H1 (cell line): ENCODE data around the gene HAGH. TPM values are rescaled to one million over a fixed set of nuclear protein-coding genes. Genes with fewer than 3 reads are reported as not detected.

Experiments
- CTCF ChIA-PET: fragments of 300-600 bp; sonication (Branson Sonifier 250); formaldehyde crosslinking; loops from one replicate; lab custom pipeline; 2021; ENCODE audit not compliant: partially characterized antibody; lab: Charles Lee
- POLR2A ChIA-PET: fragments of 300-600 bp; sonication (Branson Sonifier 250); formaldehyde crosslinking; loops from one replicate; lab custom pipeline; 2021; ENCODE audit warnings: inconsistent platforms; ENCODE audit not compliant: partially characterized antibody; lab: Charles Lee
- DNase-seq, 2 experiments: peaks; one replicate each; pipeline versions ENCODE4 v3.0.0 to v3.0.0-alpha.2; 2010 to 2022; ENCODE audit warnings: low spot score in 2 of 2, low read depth in 1 of 2, mixed read lengths in 1 of 2
- FAIRE-seq: peaks from 2 replicates; lab custom pipeline; 2011; peaks lifted over from hg19 to GRCh38; lab: Jason Lieb, UNC
- H2AFZ ChIP-seq: 2 replicates; pipeline ENCODE4 v1.8.1; 2012; ENCODE audit warnings: low read length, inconsistent platforms
- H2AK5ac ChIP-seq: 2 replicates; pipeline ENCODE4 v1.6.1; 2013; ENCODE audit warnings: low read depth, low read length
- H2BK120ac ChIP-seq: replicated peaks from 2 replicates; pipeline ENCODE3; 2013; ENCODE audit warnings: low read depth, low read length, inconsistent platforms
- H2BK12ac ChIP-seq: 2 replicates; pipeline ENCODE4 v1.6.1; 2013; ENCODE audit warnings: low read depth, low read length
- H2BK15ac ChIP-seq: 2 replicates; pipeline ENCODE4 v1.6.1; 2013; ENCODE audit warnings: low read length
- H2BK20ac ChIP-seq: 2 replicates; pipeline ENCODE4 v1.6.1; 2013; ENCODE audit warnings: low read length
- H2BK5ac ChIP-seq: 2 replicates; pipeline ENCODE4 v1.6.1; 2013; ENCODE audit warnings: low read depth, low read length
- H3K14ac ChIP-seq: 2 replicates; pipeline ENCODE4 v1.6.1; 2013; ENCODE audit warnings: inconsistent platforms; ENCODE audit not compliant: insufficient read length
- H3K18ac ChIP-seq: 2 replicates; pipeline ENCODE4 v1.6.1; 2013; ENCODE audit warnings: low read length; ENCODE audit errors: extremely low read depth
- H3K23ac ChIP-seq: 2 replicates; pipeline ENCODE4 v1.6.1; 2013; ENCODE audit warnings: inconsistent platforms; ENCODE audit not compliant: insufficient read length
- H3K23me2 ChIP-seq: 2 replicates; pipeline ENCODE4 v1.6.1; 2013; ENCODE audit warnings: low read depth, low read length
- H3K27ac ChIP-seq: 2 replicates; pipeline ENCODE4 v1.6.1; 2011; ENCODE audit warnings: low read depth, low read length, inconsistent platforms
- H3K27me3 ChIP-seq, 4 experiments: replicated peaks in 1 of 4; 1 replicate in 1 of 4; 2 replicates in 3 of 4; pipeline versions ENCODE4 v1.6.1 to v1.8.1; 2011 to 2013; ENCODE audit warnings: low read length in 3 of 4, mild to moderate bottlenecking in 3 of 4, inconsistent platforms in 2 of 4, mixed read lengths in 2 of 4, moderate library complexity in 1 of 4; ENCODE audit not compliant: control insufficient read depth in 3 of 4, insufficient read depth in 3 of 4; ENCODE audit errors: extremely low read depth in 1 of 4
- H3K36me3 ChIP-seq, 4 experiments: 2 replicates each; pipeline versions ENCODE4 v1.6.1 to v1.8.1; 2011 to 2013; ENCODE audit warnings: mild to moderate bottlenecking in 4 of 4, low read length in 3 of 4, moderate library complexity in 2 of 4, control low read depth in 1 of 4, inconsistent platforms in 1 of 4; ENCODE audit not compliant: insufficient read depth in 4 of 4, control insufficient read depth in 2 of 4
- H3K4ac ChIP-seq: replicated peaks from 2 replicates; pipeline ENCODE3; 2013; ENCODE audit warnings: low read length, low read depth, mixed read lengths, inconsistent platforms; ENCODE audit not compliant: insufficient read length
- H3K4me1 ChIP-seq, 4 experiments: replicated peaks in 1 of 4; 1 replicate in 1 of 4; 2 replicates in 3 of 4; pipeline versions ENCODE4 v1.6.1 to v1.8.1; 2011 to 2013; ENCODE audit warnings: low read length in 3 of 4, inconsistent platforms in 2 of 4, mixed read lengths in 1 of 4; ENCODE audit not compliant: insufficient read depth in 4 of 4, control insufficient read depth in 3 of 4
- H3K4me2 ChIP-seq, 2 experiments: 2 replicates each; pipeline versions ENCODE4 v1.6.1 to v1.8.1; 2011 to 2013; ENCODE audit warnings: low read depth in 2 of 2, low read length in 2 of 2, control low read depth in 1 of 2, inconsistent platforms in 1 of 2, mild to moderate bottlenecking in 1 of 2; ENCODE audit not compliant: insufficient read depth in 1 of 2
- H3K4me3 ChIP-seq, 4 experiments: fragments of 200-600, 300-600 bp in 1 of 4; sonication (generic), shearing (Covaris generic), sonication (Bioruptor Twin) in 1 of 4; 2 replicates each; pipeline versions ENCODE4 v1.5.1 to v1.8.1; 2011 to 2016; ENCODE audit warnings: low read length in 4 of 4, low read depth in 3 of 4, control low read depth in 2 of 4, inconsistent platforms in 2 of 4, mild to moderate bottlenecking in 2 of 4, mixed read lengths in 1 of 4, moderate library complexity in 1 of 4; ENCODE audit not compliant: insufficient read depth in 2 of 4; ENCODE audit errors: extremely low read depth in 1 of 4
- H3K56ac ChIP-seq: replicated peaks from 2 replicates; pipeline ENCODE3; 2013; ENCODE audit warnings: low read depth, mild to moderate bottlenecking, mixed read lengths, low read length, inconsistent platforms; ENCODE audit not compliant: insufficient read length
- H3K79me1 ChIP-seq: 2 replicates; pipeline ENCODE4 v1.6.1; 2013; ENCODE audit warnings: low read depth, low read length, control low read depth
- H3K79me2 ChIP-seq, 2 experiments: 2 replicates each; pipeline versions ENCODE4 v1.6.1 to v1.8.1; 2012 to 2013; ENCODE audit warnings: low read length in 2 of 2, mild to moderate bottlenecking in 2 of 2, inconsistent platforms in 1 of 2; ENCODE audit not compliant: insufficient read depth in 2 of 2, control insufficient read depth in 1 of 2
- H3K9ac ChIP-seq, 4 experiments: replicated peaks in 1 of 4; 1 replicate in 1 of 4; 2 replicates in 3 of 4; pipeline versions ENCODE4 v1.6.1 to v1.8.1; 2011 to 2013; ENCODE audit warnings: low read depth in 3 of 4, low read length in 3 of 4, control low read depth in 2 of 4, mild to moderate bottlenecking in 2 of 4, moderate library complexity in 2 of 4, inconsistent platforms in 1 of 4; ENCODE audit errors: extremely low read depth in 1 of 4
- H3K9me3 ChIP-seq, 2 experiments: 2 replicates each; pipeline versions ENCODE4 v1.6.1 to v1.8.1; 2012 to 2013; ENCODE audit warnings: mild to moderate bottlenecking in 2 of 2, moderate library complexity in 2 of 2, control low read depth in 1 of 2, inconsistent platforms in 1 of 2, low read depth in 1 of 2, low read length in 1 of 2, mixed read lengths in 1 of 2; ENCODE audit not compliant: insufficient read depth in 2 of 2
- H4K20me1 ChIP-seq, 2 experiments: replicated peaks in 1 of 2; 2 replicates each; pipeline versions ENCODE3 to v1.8.1; 2011 to 2013; ENCODE audit warnings: inconsistent platforms in 2 of 2, low read length in 2 of 2, mild to moderate bottlenecking in 1 of 2; ENCODE audit not compliant: insufficient read depth in 2 of 2, control insufficient read depth in 1 of 2
- H4K5ac ChIP-seq: 2 replicates; pipeline ENCODE4 v1.6.1; 2013; ENCODE audit warnings: low read length, low read depth, mixed read lengths, inconsistent platforms; ENCODE audit not compliant: insufficient read length
- H4K8ac ChIP-seq: 2 replicates; pipeline ENCODE4 v1.8.0; 2013; ENCODE audit warnings: mild to moderate bottlenecking, moderate library complexity, low read length, inconsistent platforms; ENCODE audit not compliant: insufficient read depth; ENCODE audit errors: extremely low read depth
- H4K91ac ChIP-seq: replicated peaks from 2 replicates; pipeline ENCODE3; 2013; ENCODE audit warnings: low read length, mixed read lengths, inconsistent platforms; ENCODE audit not compliant: insufficient read length
- BCL11A ChIP-seq, 2 experiments: IDR thresholded peaks; one replicate each; pipeline ENCODE4 v1.6.1; 2011; ENCODE audit warnings: low read depth in 2 of 2, low read length in 2 of 2, mild to moderate bottlenecking in 2 of 2
- CTCF ChIP-seq, 3 experiments: IDR thresholded peaks; 1 replicate in 2 of 3; 2 replicates in 1 of 3; pipeline versions ENCODE4 v1.5.1 to v1.6.1; 2011; ENCODE audit warnings: low read length in 3 of 3, mild to moderate bottlenecking in 3 of 3, inconsistent platforms in 2 of 3, low read depth in 1 of 3, moderate library complexity in 1 of 3; ENCODE audit not compliant: insufficient read depth in 1 of 3; ENCODE audit errors: control extremely low read depth in 1 of 3
- E2F6 ChIP-seq: IDR thresholded peaks from 2 replicates; pipeline ENCODE4 v1.6.1; 2012; ENCODE audit warnings: inconsistent platforms
- JUN ChIP-seq: IDR thresholded peaks from 2 replicates; pipeline ENCODE4 v1.6.1; 2011; ENCODE audit warnings: low read depth, mild to moderate bottlenecking, improper control_type of control experiment, low read length
- MAX ChIP-seq: IDR thresholded peaks from 2 replicates; pipeline ENCODE4 v1.6.1; 2012; ENCODE audit warnings: inconsistent platforms
- POLR2A ChIP-seq, 2 experiments: IDR thresholded peaks; 1 replicate in 1 of 2; 2 replicates in 1 of 2; pipeline ENCODE4 v1.6.1; 2011; ENCODE audit warnings: low read depth in 2 of 2, low read length in 2 of 2, mild to moderate bottlenecking in 2 of 2; ENCODE audit errors: control extremely low read depth in 1 of 2
- RAD21 ChIP-seq, 2 experiments: IDR thresholded peaks in 1 of 2; conservative IDR thresholded peaks in 1 of 2; 2 replicates each; pipeline ENCODE4 v1.6.1; 2011; ENCODE audit warnings: low read depth in 2 of 2, low read length in 2 of 2, improper control_type of control experiment in 1 of 2, inconsistent platforms in 1 of 2, mild to moderate bottlenecking in 1 of 2, moderate library complexity in 1 of 2
- SRF ChIP-seq: IDR thresholded peaks from 2 replicates; pipeline ENCODE4 v1.6.1; 2011; ENCODE audit warnings: mild to moderate bottlenecking, low read depth, low read length, moderate library complexity
- TAF1 ChIP-seq: IDR thresholded peaks from 2 replicates; pipeline ENCODE4 v1.6.1; 2011; ENCODE audit warnings: mild to moderate bottlenecking, low read depth, low read length
- WGBS, 2 experiments: shearing (Covaris generic) in 1 of 2; methylation state at CpG; one replicate each; pipeline versions ENCODE4 v1.1.6 to v1.1.7; 2013 to 2015; ENCODE audit warnings: low lambda C conversion rate in 2 of 2, mixed read lengths in 2 of 2, inconsistent platforms in 1 of 2, low coverage in 1 of 2, missing lambda C conversion rate in 1 of 2; ENCODE audit not compliant: insufficient replicate concordance in 2 of 2, insufficient coverage in 1 of 2, insufficient read length in 1 of 2; ENCODE audit errors: extremely low coverage in 1 of 2, missing lambda C conversion rate in 1 of 2; 5-methylcytosine and 5-hydroxymethylcytosine counted together
- polyA plus RNA-seq, 7 experiments: library from polyadenylated mRNA; depleted of rRNA in 3 of 7; stranded (reverse) in 5 of 7; unstranded in 2 of 7; fragments of >200 nt in 5 of 7; fragments of 200-250 nt in 2 of 7; gene quantifications; 1 replicate in 5 of 7; 2 replicates in 1 of 7; 4 replicates in 1 of 7; pipeline versions ENCODE4 v1.2.1 to v1.2.3, GENCODE V29; 2011 to 2013; ENCODE audit warnings: missing spikeins in 2 of 7, mixed read lengths in 2 of 7
- total RNA-seq: library from RNA; stranded (reverse); fragmentation: NEBNext Ultra II Directional; extraction: Animal tissue kit (Norgen Biotek cat#: 25700); gene quantifications from 2 replicates; pipeline ENCODE4 v1.2.1, GENCODE V29; 2021

HAGH gene
- total and polyA plus RNA-seq, 2 of the 8 experiments (the other 6 are each of a cell fraction or from before 2014, with no cell fraction given), result 28.7 to 40.6 TPM

- Histone ChIP-seq H2BK5ac (no peak overlapping the region), H3K79me2 (no peaks in the 10 kb centered on the region), H3K23me2 (no peaks in the 10 kb centered on the region), H3K4me2 (no peak overlapping the region), H2BK12ac (no peak overlapping the region), H3K56ac (no peak overlapping the region), H3K27ac (no peak overlapping the region), H3K4me3 (no peak overlapping the region), H3K14ac (no peak overlapping the region), H3K9ac (no peak overlapping the region), H3K4ac (no peak overlapping the region), H4K20me1 (peaks cover 0 to 2% of the 10 kb centered on the region in 2 experiments), H2AK5ac (no peak overlapping the region), H3K36me3 (no peaks in the 10 kb centered on the region; a peak in 1 of 8 replicates), H4K8ac (no peak overlapping the region; the same call in 1 of the 2 replicates), H2AFZ (no peak overlapping the region), H2BK120ac (no peak overlapping the region), H3K9me3 (peaks cover 3 to 5% of the 10 kb centered on the region in 2 experiments; a peak in 1 of 4 replicates), H2BK20ac (no peak overlapping the region), H4K5ac (no peak overlapping the region), H3K23ac (no peak overlapping the region), H3K18ac (no peak overlapping the region), H2BK15ac (no peak overlapping the region), H3K79me1 (no peaks in the 10 kb centered on the region), H3K27me3 (no peaks in the 10 kb centered on the region), H3K4me1 (no peaks in the 10 kb centered on the region; a peak in 2 of 7 replicates), H4K91ac (no peak overlapping the region)
- WGBS, 2 experiments, result 81% methylated on average over 27 of the region's 28 CpGs; no CpG with 5 or more reads in 1 of the 2 experiments
- ChIA-PET CTCF (no interaction called here), POLR2A (no interaction called here)
- DNase-seq (no peak), FAIRE-seq (no peak)
- peak in 2 of 3 experiments; percentile 12 to 23; a peak in 2 of 4 replicates for TF ChIP-seq CTCF (IDR thresholded peaks at IDR 0.05; ENCODE audit: control extremely low read depth in 1 of 3, insufficient read depth in 1 of 3, low read depth in 1 of 3, low read length in 3 of 3)
- peak; percentile 46 for TF ChIP-seq MAX
- no peak for TF ChIP-seq SRF
- TF ChIP-seq JUN, result no peak
- no peak for TF ChIP-seq POLR2A (IDR thresholded peaks at IDR 0.05; ENCODE audit: control extremely low read depth in 1 of 2, low read depth in 2 of 2, low read length in 2 of 2)
- no peak for TF ChIP-seq BCL11A (IDR thresholded peaks at IDR 0.05; ENCODE audit: low read depth in 2 of 2, low read length in 2 of 2)
- TF ChIP-seq TAF1, result no peak
- TF ChIP-seq E2F6, result 0 out of 2 replicates have a peak, but pooled peaks have one; percentile 11
- TF ChIP-seq RAD21 (IDR thresholded peaks at IDR 0.05 in 1 of 2, conservative IDR thresholded peaks at IDR 0.05 in 1 of 2; ENCODE audit: low read depth in 2 of 2, low read length in 2 of 2), result peak; percentile 5 to 15; a peak in 1 of 4 replicates
These were observed 17.3 kb downstream of the HAGH start for GRCh38 chr16:1809281-1809801.
